HG03469 (cell line): Measurements from ENCODE around the gene RAB14.

ENCODE experiments used
- ATAC-seq: cut with Tn5 transposase; IDR thresholded peaks from one replicate; pipeline ENCODE4 v1.9.1; 2021; ENCODE audit warnings: mild to moderate bottlenecking, moderate library complexity, moderate number of reproducible peaks; ENCODE audit not compliant: unreplicated experiment

RAB14 gene

GRCh38 chr9:121201738-121202533 is at the start of gene RAB14:
Gene RAB14, minus strand, starts transcription at chr9:121201869. Its CDS starts 8,457 bp downstream, at chr9:121193412.
- peak; percentile 78 for ATAC-seq

GRCh38 chr9:121249563-121249962 is 47.9 kb upstream of the RAB14 start:
- ATAC-seq: no peak

GRCh38 chr9:121246821-121247561 is 45.3 kb upstream of the RAB14 start:
- ATAC-seq: no peak

GRCh38 chr9:121242959-121243346 is 41.3 kb upstream of the RAB14 start:
- no peak for ATAC-seq

GRCh38 chr9:121242219-121242958 is 40.7 kb upstream of the RAB14 start:
- no peak for ATAC-seq

GRCh38 chr9:121240472-121241135 is 38.9 kb upstream of the RAB14 start:
- ATAC-seq: no peak

- ATAC-seq: no peak
These were observed 38.2 kb upstream of the RAB14 start for GRCh38 chr9:121239851-121240250.

- ATAC-seq: no peak
These were observed 37.4 kb upstream of the RAB14 start for GRCh38 chr9:121239071-121239470.

- no peak for ATAC-seq
These were observed 36.2 kb upstream of the RAB14 start for GRCh38 chr9:121237916-121238315.

GRCh38 chr9:121235512-121235911 is 33.8 kb upstream of the RAB14 start:
- ATAC-seq: no peak

- ATAC-seq: no peak
These were observed 33.1 kb upstream of the RAB14 start for GRCh38 chr9:121234832-121235161.

- no peak for ATAC-seq
These were observed 32.5 kb upstream of the RAB14 start for GRCh38 chr9:121233906-121234831.

- no peak for ATAC-seq
These were observed 30.6 kb upstream of the RAB14 start for GRCh38 chr9:121232251-121232650.

GRCh38 chr9:121230256-121230655 is 28.6 kb upstream of the RAB14 start:
- ATAC-seq: no peak

- ATAC-seq: no peak
These were observed 26.2 kb upstream of the RAB14 start for GRCh38 chr9:121227862-121228261.

- no peak for ATAC-seq
These were observed 24.5 kb upstream of the RAB14 start for GRCh38 chr9:121226175-121226574.

GRCh38 chr9:121225240-121225639 is 23.6 kb upstream of the RAB14 start:
- no peak for ATAC-seq

GRCh38 chr9:121222524-121223171 is 21.0 kb upstream of the RAB14 start:
- ATAC-seq: no peak

- ATAC-seq: no peak
These were observed 20.0 kb upstream of the RAB14 start for GRCh38 chr9:121221664-121222055.
